LNCAP (cell line): ENCODE data around the gene SNRPD3.
"Not testable (repeated sequence)": the region's sequence is repeated elsewhere in the genome, so short reads cannot be mapped to it uniquely, and the experiment has no call there.

ENCODE experiments used
- CTCF ChIP-seq: fragments of 450-650 bp; IDR thresholded peaks from 2 replicates; pipeline ENCODE4 v1.5.1; 2017; ENCODE audit warnings: mild to moderate bottlenecking

Gene SNRPD3

GRCh38 chr22:24602847-24603769 lies 47.3 kb downstream of the SNRPD3 start, which contains the start of gene GGT1:
Gene GGT1 (plus strand): TSS chr22:24603193. CDS start chr22:24611082, 7,889 bp downstream.
- not testable (repeated sequence) for TF ChIP-seq CTCF
